PC-9 (cell line): ENCODE data around the gene UBALD2. TPM values are rescaled to one million over a fixed set of nuclear protein-coding genes. Genes with fewer than 3 reads are reported as not detected.

Experiments
- BruUV-seq: library from RNA; stranded (reverse); fragments of 400-500 nt; replicated peaks from 2 replicates; lab custom pipeline; 2021; lab: Mats Ljungman, UMichigan
- CTCF ChIA-PET: fragments of 300-600 bp; sonication (Branson Sonifier 250); formaldehyde crosslinking; loops from one replicate; lab custom pipeline; 2022; ENCODE audit warnings: antibody characterized with exemption; lab: Charles Lee
- POLR2A ChIA-PET: fragments of 300-600 bp; sonication (Branson Sonifier 250); formaldehyde crosslinking; loops from one replicate; lab custom pipeline; 2022; ENCODE audit warnings: antibody characterized with exemption; ENCODE audit not compliant: unreplicated experiment; lab: Charles Lee
- DNase-seq, 2 experiments: peaks; one replicate each; pipeline versions ENCODE4 v3.0.0 to v3.0.0-alpha.2; 2015 to 2022; ENCODE audit warnings: mixed read lengths in 1 of 2
- H2AFZ ChIP-seq: fragments of 200-600 bp; sonication (generic); 2 replicates; pipeline ENCODE4 v1.8.1; 2017; ENCODE audit warnings: antibody characterized with exemption
- H3F3A ChIP-seq: fragments of 200-600 bp; sonication (generic); 2 replicates; pipeline ENCODE4 v1.8.1; 2017; ENCODE audit warnings: antibody characterized with exemption, mild to moderate bottlenecking, low read depth; ENCODE audit not compliant: insufficient read depth
- H3K27ac ChIP-seq: fragments of 200-600 bp; sonication (generic); 2 replicates; pipeline ENCODE4 v1.6.1; 2016; ENCODE audit warnings: mixed run types
- H3K27me3 ChIP-seq: fragments of 200-600 bp; sonication (generic); 2 replicates; pipeline ENCODE4 v1.6.1; 2016; ENCODE audit warnings: low read depth, mixed run types; ENCODE audit not compliant: insufficient read depth
- H3K36me3 ChIP-seq: fragments of 200-600 bp; sonication (generic); 2 replicates; pipeline ENCODE4 v1.6.1; 2016; ENCODE audit warnings: low read depth, mixed run types
- H3K4me1 ChIP-seq: fragments of 200-600 bp; sonication (generic); replicated peaks from 2 replicates; pipeline ENCODE4 v1.6.1; 2016; ENCODE audit warnings: mixed run types; ENCODE audit not compliant: insufficient read depth
- H3K4me2 ChIP-seq: fragments of 200-600 bp; sonication (generic); 2 replicates; pipeline ENCODE4 v1.6.1; 2017; ENCODE audit warnings: mixed run types
- H3K4me3 ChIP-seq: fragments of 200-600 bp; sonication (generic); 2 replicates; pipeline ENCODE4 v1.6.1; 2016; ENCODE audit warnings: mixed run types
- H3K79me2 ChIP-seq: fragments of 200-600 bp; sonication (generic); 2 replicates; pipeline ENCODE4 v1.6.1; 2017; ENCODE audit warnings: low read depth, mixed run types
- H3K9me2 ChIP-seq: fragments of 200-600 bp; sonication (generic); 2 replicates; pipeline ENCODE4 v1.8.1; 2017; ENCODE audit warnings: mild to moderate bottlenecking; ENCODE audit not compliant: insufficient read depth
- H3K9me3 ChIP-seq: fragments of 200-600 bp; sonication (generic); 2 replicates; pipeline ENCODE4 v1.8.1; 2016; ENCODE audit warnings: low read depth; ENCODE audit not compliant: insufficient read depth
- H4K20me1 ChIP-seq: fragments of 200-600 bp; sonication (generic); 2 replicates; pipeline ENCODE4 v1.8.1; 2017; ENCODE audit not compliant: insufficient read depth
- CTCF ChIP-seq: fragments of 200-600 bp; sonication (generic); conservative IDR thresholded peaks from 2 replicates; pipeline ENCODE4 v1.6.1; 2017; ENCODE audit warnings: mixed run types, antibody characterized with exemption, mild to moderate bottlenecking, moderate library complexity
- EZH2 ChIP-seq: fragments of 200-600 bp; sonication (generic); IDR thresholded peaks from 2 replicates; pipeline ENCODE4 v1.8.0; 2017; ENCODE audit warnings: antibody characterized with exemption, low read depth
- intact Hi-C: fragments of 100-400 bp; cut with micrococcal nuclease; formaldehyde crosslinking; loops from one replicate; pipeline ENCODE4 v1.10.0; 2022; ENCODE audit not compliant: unreplicated experiment
- total RNA-seq: library from RNA; stranded (reverse); gene quantifications from 2 replicates; pipeline ENCODE4 v1.2.3, GENCODE V29; 2021

Gene UBALD2
- total RNA-seq, 1 experiment from 2014 or later = 134 TPM

GRCh38 chr17:76276461-76277299 is 11.5 kb downstream of the UBALD2 start:
- Histone ChIP-seq H3K9me3 (no peaks in the 10 kb centered on the region), H3K4me2 (peak overlapping the region; percentile 45), H3K4me1 (peaks cover 15% of the 10 kb centered on the region), H2AFZ (no peak overlapping the region), H3K4me3 (no peak overlapping the region), H3K9me2 (no peaks in the 10 kb centered on the region), H3K27ac (peak overlapping the region; percentile 65), H3F3A (peaks cover 13% of the 10 kb centered on the region), H3K27me3 (no peaks in the 10 kb centered on the region), H3K79me2 (no peaks in the 10 kb centered on the region), H4K20me1 (no peaks in the 10 kb centered on the region), H3K36me3 (no peaks in the 10 kb centered on the region)
- ChIA-PET POLR2A (interaction anchor here (0.5 kb wide), 1 partner anchor 200 kb away, joined by 4 read pairs; no protein-coding TSS in a partner anchor), CTCF (interaction anchor here (0.7 kb wide), 1 partner anchor 153 kb away, joined by 3 read pairs; no protein-coding TSS in a partner anchor)
- intact Hi-C loops = loop anchor here (5.0 to 10.0 kb wide), 4 partner anchors 94 to 502 kb away; partner anchors contain the start of gene MRPL38
- DNase-seq = peak; percentile 82 to 86
- BruUV-seq = no TSS peak
- TF ChIP-seq CTCF = no peak
- no peak for TF ChIP-seq EZH2

- intact Hi-C loops = loop anchor here (5.0 to 10.0 kb wide), 4 partner anchors 95 to 503 kb away; partner anchors contain the start of gene MRPL38
- DNase-seq = no peak
- TF ChIP-seq EZH2 = no peak
- Histone ChIP-seq H3K4me2 (no peak overlapping the region), H3K27ac (peak overlapping the region; percentile 65), H3K79me2 (no peaks in the 10 kb centered on the region), H3K36me3 (no peaks in the 10 kb centered on the region), H3F3A (peaks cover 9% of the 10 kb centered on the region), H4K20me1 (no peaks in the 10 kb centered on the region), H2AFZ (no peak overlapping the region), H3K9me2 (no peaks in the 10 kb centered on the region), H3K9me3 (no peaks in the 10 kb centered on the region), H3K4me1 (peaks cover 15% of the 10 kb centered on the region), H3K27me3 (no peaks in the 10 kb centered on the region), H3K4me3 (no peak overlapping the region)
- ChIA-PET CTCF (interaction anchor here (0.7 kb wide), 1 partner anchor 154 kb away, joined by 3 read pairs; no protein-coding TSS in a partner anchor), POLR2A (interaction anchor here (0.8 kb wide), 1 partner anchor 22 kb away, joined by 6 read pairs; no protein-coding TSS in a partner anchor)
- no TSS peak for BruUV-seq
These were observed 12.4 kb downstream of the UBALD2 start for GRCh38 chr17:76277300-76278267.

DNA sequence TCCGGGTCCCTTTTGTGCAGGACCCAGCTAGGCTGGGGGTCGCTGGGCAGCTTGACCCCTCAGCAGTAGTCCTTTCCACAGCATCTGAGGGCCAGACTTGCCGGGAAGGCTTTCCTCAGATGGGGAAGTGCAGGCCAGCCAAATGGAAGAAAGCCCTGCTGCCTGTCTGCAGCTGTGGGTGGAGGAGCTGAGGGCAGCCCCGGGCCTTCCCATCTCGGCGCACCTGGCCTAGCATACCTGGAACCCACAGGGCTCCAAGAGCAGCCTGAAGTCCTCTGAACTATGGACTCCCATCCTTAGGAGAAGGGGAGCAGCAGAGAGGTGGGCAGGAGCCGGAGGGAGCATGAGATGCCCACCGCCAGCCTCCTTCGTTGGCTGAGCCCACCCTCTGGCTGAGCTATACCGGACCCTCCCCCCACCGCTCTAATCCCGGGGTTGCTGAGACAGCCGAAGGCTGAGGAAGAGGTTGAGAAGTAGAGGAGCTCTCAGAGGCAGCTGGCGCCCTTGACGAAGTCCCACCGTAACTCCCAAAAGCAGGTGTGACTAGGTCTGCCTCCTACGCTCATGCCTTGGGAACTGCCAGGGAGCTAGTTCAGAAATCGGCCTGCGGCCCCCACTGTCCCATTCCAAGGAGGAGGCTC is 13.2 kb downstream of the UBALD2 start:
- Histone ChIP-seq H3K9me3 (no peaks in the 10 kb centered on the region), H3K4me2 (no peak overlapping the region), H3K36me3 (no peaks in the 10 kb centered on the region), H3K4me1 (peaks cover 15% of the 10 kb centered on the region), H3F3A (peaks cover 4% of the 10 kb centered on the region), H4K20me1 (no peaks in the 10 kb centered on the region), H3K27ac (no peak overlapping the region), H2AFZ (no peak overlapping the region), H3K27me3 (no peaks in the 10 kb centered on the region), H3K4me3 (no peak overlapping the region), H3K79me2 (no peaks in the 10 kb centered on the region), H3K9me2 (no peaks in the 10 kb centered on the region)
- BruUV-seq = no TSS peak
- no peak for TF ChIP-seq EZH2
- no peak for TF ChIP-seq CTCF
- ChIA-PET CTCF (interaction anchor here (0.5 to 0.6 kb wide), 2 partner anchors 173 to 223 kb away, joined by 3 to 4 read pairs; no protein-coding TSS in a partner anchor), POLR2A (interaction anchor here (0.5 to 0.8 kb wide), 2 partner anchors 23 to 132 kb away, joined by 3 to 6 read pairs; no protein-coding TSS in a partner anchor)
- no peak for DNase-seq
- intact Hi-C loops = loop anchor here (5.0 to 10.0 kb wide), 4 partner anchors 96 to 504 kb away; partner anchors contain the start of gene MRPL38
